Hematopoietic multipotent progenitor cell treated with erythropoietin and hydrocortisone succinate and interleukin-3 and kit ligand, for 8 days (in vitro differentiated cells): ENCODE results near the gene VEPH1.
"Not testable (repeated sequence)": the region's sequence is repeated elsewhere in the genome, so short reads cannot be mapped to it uniquely, and the experiment has no call there.

ENCODE experiments used
- DNase-seq: peaks from one replicate; pipeline ENCODE4 v3.0.0-alpha.2; 2015

The VEPH1 gene

GRCh38 chr3:157381606-157382005 is 121.6 kb downstream of the VEPH1 start:
- no peak for DNase-seq

DNA sequence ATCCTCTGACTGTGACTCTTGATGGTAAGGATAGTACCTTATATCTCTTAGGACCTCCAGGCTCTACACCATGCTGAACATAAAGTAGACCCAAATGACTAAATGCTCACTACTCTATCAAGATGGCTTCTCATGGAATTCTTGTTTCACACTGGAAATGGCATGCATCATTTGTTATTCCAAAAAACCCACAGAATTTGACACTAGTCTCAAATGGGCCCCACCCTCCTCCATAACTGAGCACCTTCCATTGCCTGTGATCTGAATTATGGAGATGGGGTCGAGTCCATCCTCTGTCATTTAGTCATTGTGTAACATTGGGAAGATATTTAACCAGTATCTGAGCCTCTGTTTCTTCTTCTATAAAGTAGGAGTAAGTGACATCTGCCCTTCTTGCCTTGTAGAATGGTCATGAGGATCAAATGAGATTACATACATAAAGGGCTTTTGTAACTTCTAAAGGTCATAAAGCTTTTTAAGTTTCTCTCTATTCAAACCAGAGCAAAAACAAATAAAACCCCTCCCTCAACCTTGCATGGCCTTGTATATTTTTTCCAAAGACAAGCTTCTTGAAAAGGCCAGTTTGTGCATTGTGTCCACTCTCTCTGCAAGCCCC is 123.6 kb downstream of the VEPH1 start:
- DNase-seq, result no peak

DNA sequence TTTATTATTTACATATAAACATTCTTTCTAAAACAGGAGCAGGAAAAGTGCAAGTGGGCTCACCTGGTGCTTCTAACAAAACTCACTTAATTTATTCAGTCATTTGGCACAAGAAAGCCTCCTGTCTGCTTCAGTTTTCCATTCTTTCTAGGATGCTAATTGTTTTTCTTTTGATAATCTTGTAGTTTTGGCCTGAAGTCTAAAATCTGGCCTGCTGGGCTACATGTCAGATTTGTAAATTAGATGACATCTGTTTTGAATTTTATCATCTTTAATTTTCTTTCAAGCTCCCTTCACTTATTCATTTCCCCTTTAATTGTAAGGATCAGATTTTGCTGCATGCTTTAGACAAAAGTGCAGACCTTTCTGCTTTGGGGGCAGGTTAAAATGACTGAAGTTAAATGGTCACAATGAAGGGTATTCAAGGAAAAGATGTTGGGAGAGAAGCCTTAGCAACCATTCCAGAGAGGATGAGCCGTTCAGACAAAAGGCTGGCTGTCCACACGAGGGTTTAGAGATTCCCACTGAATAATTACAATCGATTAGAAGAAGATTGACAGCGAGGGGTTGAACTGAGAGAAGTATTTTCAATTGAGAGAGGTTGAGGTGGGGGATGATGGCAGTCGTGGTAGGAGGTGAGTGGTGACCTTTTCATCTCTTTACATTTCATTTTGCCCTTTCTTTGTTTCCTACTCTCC is 126.5 kb downstream of the VEPH1 start:
- DNase-seq, result no peak

GRCh38 chr3:157375342-157375986 is 127.8 kb downstream of the VEPH1 start:
- no peak for DNase-seq

DNA sequence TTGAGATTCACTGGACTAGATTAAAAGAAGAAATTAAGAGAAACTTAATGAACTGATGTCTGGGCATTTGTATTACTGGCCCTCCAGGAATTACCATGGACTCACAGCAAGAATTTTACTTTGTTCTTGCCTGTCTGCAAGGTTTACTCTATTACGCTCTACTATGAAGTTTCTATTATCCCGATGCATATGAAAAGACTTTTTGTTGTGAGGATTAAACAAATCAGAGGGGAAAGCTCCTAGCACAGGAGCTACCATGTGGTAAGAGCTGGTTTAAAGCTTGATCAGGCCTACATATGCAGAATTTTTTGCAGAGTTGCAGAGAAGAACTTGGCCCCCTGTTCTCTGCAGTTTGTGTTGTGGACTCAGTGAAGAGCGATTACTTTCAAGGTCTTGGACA is 128.3 kb downstream of the VEPH1 start:
- DNase-seq, result no peak

DNA sequence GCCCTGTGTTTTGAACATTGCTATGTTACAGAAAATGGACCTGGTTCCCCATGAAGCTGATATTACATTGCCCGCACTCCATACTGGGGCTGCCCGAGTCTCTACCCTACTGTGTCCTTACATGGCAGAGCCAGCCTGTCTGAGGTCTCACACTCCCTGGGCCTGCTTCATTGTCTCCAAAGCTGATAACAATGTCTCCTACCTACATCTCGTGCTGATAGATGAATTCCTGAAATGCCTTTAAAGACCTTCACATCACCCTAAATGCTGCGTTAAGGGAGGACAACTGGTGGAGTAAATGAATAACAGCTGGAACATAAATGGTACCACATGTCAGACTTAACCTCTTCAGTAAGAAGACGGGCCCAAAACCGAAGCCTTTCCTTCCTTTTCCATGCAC is 129.4 kb downstream of the VEPH1 start:
- DNase-seq, result no peak

DNA sequence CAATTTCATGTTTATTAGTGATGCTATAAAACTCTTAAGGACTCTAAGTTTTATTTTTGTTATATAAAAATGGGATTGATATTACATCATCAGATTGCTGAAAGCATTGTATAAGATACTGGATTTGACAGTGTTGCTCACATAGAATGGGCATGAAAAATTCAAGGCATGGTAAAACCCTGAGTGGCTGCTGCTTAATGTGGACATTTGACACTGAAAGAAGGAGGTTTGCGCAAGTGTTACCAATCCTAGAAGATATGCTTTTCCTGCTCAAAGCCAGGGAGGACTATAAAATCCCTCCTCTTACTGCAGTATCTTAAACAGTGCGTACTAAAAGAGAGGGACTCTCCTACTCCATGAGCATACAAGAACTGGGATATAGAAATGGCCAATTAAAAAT is 132.3 kb downstream of the VEPH1 start:
- no peak for DNase-seq

- no peak for DNase-seq
Observed at GRCh38 chr3:157369727-157370421, 133.3 kb downstream of the VEPH1 start.

DNA sequence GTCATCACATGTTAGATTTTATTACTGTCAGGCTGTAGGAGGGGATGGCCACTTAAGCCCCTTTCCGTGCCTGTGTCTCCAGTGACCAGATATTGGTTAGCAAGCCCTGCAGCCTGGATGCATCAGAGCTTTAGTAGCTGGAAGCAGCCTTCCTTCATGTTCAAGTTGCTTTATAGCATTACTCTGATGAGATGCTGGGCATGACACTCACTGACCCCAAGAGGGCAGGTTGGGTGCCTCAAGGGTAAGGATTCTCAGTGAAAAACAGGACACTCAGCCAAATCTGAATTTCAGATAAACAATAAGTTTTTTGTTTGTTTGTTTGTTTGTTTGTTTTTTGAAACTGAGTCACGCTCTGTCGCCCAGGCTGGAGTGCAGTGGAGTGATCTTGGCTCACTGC is 135.0 kb downstream of the VEPH1 start:
- DNase-seq, result no peak

- no peak for DNase-seq
Observed at GRCh38 chr3:157363393-157363792, 139.8 kb downstream of the VEPH1 start.

DNA sequence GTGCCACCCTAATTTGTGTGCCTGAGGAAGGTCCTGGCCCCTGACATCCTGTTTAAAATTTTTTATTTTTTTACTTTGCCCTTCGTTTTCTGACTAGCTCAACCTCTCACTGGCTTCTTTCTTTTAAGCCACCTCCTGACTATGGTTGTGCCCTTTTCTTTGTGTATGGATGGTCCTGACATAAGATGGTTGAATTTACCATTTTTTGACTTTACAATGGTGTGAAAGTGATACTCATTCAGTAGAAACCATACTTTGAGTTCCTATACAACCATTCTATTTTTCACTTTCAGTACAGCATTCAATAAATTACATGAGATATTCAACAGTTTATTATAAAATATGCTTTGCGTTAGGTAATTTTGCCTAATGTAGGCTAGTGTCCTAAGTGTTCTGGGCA is 140.9 kb downstream of the VEPH1 start:
- no peak for DNase-seq

- DNase-seq, result no peak
Observed at GRCh38 chr3:157360044-157360443, 143.2 kb downstream of the VEPH1 start.

GRCh38 chr3:157356541-157356940 is 146.7 kb downstream of the VEPH1 start:
- DNase-seq, result no peak

GRCh38 chr3:157355276-157355675 is 147.9 kb downstream of the VEPH1 start:
- no peak for DNase-seq

DNA sequence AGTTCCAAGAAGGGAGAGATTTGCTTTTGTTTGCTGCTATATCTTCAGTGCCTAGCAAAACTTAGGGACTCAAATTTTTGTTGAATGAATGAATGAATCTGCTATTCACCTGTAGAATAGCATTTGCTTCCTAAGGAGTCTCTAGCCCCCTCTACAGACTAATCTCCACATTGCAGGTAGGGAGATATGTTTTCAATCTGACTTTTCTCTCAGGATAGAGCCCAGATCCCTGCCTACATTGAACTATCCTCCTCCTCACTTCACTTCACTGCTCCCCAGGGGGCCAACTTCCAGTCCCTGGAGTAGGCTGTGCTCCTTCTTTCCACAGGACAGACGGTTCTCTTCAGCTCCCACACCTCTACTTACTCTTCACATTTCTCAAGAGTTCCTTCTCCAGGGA is 148.5 kb downstream of the VEPH1 start:
- DNase-seq, result peak; percentile 8

GRCh38 chr3:157354254-157354653 is 149.0 kb downstream of the VEPH1 start:
- peak; percentile 40 for DNase-seq

DNA sequence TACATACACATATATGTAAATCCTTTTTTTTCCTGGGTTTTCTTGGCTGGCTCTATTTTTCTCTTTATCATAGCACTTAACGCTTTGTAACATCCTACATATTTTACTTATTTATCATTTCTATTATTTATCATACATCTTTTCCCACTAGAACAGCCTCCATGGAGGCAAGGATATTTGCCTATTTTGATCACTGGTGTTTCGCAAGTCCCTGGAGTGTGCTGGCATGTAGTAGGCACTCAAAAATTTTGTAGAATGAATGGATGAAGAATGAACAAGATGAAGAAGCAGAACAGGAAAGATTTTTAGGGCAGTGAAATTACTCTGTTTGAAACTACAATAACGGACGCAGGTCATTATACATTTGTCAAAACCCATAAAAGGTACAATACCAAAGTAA is 149.6 kb downstream of the VEPH1 start:
- DNase-seq, result no peak

- DNase-seq, result no peak
Observed at GRCh38 chr3:157351981-157352380, 151.2 kb downstream of the VEPH1 start.

DNA sequence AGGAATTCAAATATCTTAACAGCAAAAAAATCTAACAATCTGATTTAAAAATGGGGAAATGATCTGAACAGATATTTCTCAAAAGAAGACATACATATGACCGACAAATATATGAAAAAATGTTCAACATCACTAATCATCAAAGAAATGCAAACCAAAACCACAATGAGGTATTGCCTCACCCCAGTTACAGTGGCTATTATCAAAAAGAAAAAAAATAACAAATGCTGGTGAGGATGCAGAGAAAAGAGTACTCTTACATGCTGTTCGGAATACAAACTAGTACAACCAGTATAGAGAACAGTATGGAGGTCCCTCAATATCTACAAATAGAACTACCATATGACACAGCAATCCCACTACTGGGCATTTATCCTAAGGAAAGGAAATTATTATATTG is 152.6 kb downstream of the VEPH1 start:
- not testable (repeated sequence) for DNase-seq

DNA sequence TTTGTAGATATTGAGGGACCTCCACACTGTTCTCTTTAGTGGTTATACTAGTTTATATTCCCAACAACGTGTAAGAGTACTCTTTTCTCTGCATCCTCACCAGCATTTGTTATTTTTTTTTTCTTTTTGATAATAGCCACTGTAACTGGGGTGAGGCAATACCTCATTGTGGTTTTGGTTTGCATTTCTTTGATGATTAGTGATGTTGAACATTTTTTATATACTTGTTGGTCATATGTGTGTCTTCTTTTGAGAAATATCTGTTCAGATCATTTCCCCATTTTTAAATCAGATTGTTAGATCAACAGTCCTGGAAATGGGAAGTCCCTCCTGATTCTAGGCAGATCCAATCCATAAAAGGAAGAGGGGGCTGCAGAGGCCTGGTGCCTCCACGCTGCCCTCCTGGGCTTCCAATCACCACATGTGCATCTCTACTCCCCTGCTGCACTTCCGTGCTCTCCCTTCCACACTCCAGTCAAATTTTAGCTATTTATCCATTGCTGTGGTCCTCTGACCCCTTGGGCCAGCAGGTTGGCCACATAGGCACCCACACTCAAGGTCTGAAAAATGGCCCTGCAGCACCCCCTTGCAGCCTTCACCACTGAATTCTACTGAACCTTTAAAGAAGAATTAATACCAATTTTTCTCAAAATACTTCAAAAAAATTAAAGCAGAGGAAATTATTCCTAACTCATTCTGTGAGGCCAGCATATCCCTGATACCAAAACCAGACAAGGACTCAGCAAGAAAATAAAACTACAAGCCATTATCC is 154.7 kb downstream of the VEPH1 start:
- not testable (repeated sequence) for DNase-seq

DNA sequence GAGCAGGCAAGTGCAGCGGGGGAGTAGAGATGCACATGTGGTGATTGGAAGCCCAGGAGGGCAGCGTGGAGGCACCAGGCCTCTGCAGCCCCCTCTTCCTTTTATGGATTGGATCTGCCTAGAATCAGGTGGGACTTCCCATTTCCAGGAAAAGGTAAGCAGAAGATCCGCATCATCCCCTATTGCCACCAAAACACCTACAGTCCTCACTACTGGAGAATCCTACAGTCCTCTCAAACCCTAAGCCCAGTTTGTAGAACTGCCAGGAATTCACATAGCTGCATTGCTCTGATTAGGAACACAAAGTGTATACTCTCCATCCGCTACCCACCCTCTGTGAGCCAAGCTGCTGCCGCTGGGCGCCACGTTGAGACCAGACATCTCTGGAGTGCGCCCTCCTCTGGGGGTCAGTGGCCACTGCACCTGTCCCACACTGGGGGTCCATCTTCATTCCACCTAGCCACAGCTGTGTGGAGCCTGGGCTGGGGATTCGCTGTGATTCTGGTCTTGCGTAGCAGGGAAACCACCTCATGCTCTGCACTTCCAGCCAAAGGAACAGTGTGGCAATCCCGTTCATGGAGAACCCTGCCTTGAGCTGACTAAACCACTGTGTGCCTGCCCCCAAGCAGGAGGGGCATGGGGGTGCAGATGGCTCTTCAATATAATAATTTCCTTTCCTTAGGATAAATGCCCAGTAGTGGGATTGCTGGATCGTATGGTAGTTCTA is 155.5 kb downstream of the VEPH1 start:
- DNase-seq, result no peak
